ENCODE measurements around the gene MTMR1.

The MTMR1 gene

GRCh38 chrX:150774798-150775568 lies 81.8 kb downstream of the MTMR1 start:
- DNase-seq (ENCODE audit: low read depth), result no peak
- H3K4me3 ChIP-seq (ENCODE audit: low read depth, low read length), result no peak overlapping the region
- no peak for TF ChIP-seq CTCF (IDR thresholded peaks at IDR 0.05; ENCODE audit: insufficient read depth, low read depth, low read length, missing control alignments)

- no peak for TF ChIP-seq CTCF (IDR thresholded peaks at IDR 0.05; ENCODE audit: insufficient read depth, low read depth, low read length, missing control alignments)
- no peak for DNase-seq (ENCODE audit: low read depth)
- H3K4me3 ChIP-seq (ENCODE audit: low read depth, low read length), result no peak overlapping the region
Observed at GRCh38 chrX:150775569-150776350, 82.6 kb downstream of the MTMR1 start.

GRCh38 chrX:150777328-150777992 lies 84.3 kb downstream of the MTMR1 start:
- H3K4me3 ChIP-seq (ENCODE audit: low read depth, low read length), result no peak overlapping the region
- no peak for DNase-seq (ENCODE audit: low read depth)
- TF ChIP-seq CTCF (IDR thresholded peaks at IDR 0.05; ENCODE audit: insufficient read depth, low read depth, low read length, missing control alignments), result no peak

- no peak for TF ChIP-seq CTCF (IDR thresholded peaks at IDR 0.05; ENCODE audit: insufficient read depth, low read depth, low read length, missing control alignments)
- H3K4me3 ChIP-seq (ENCODE audit: low read depth, low read length), result no peak overlapping the region
- DNase-seq (ENCODE audit: low read depth), result no peak
Observed at GRCh38 chrX:150779385-150779784, 86.2 kb downstream of the MTMR1 start.

GRCh38 chrX:150781677-150782076 lies 88.5 kb downstream of the MTMR1 start:
- DNase-seq (ENCODE audit: low read depth), result no peak
- no peak overlapping the region for H3K4me3 ChIP-seq (ENCODE audit: low read depth, low read length)
- TF ChIP-seq CTCF (IDR thresholded peaks at IDR 0.05; ENCODE audit: insufficient read depth, low read depth, low read length, missing control alignments), result no peak

- DNase-seq (ENCODE audit: low read depth), result peak; percentile 14
- TF ChIP-seq CTCF (IDR thresholded peaks at IDR 0.05; ENCODE audit: insufficient read depth, low read depth, low read length, missing control alignments), result no peak
- no peak overlapping the region for H3K4me3 ChIP-seq (ENCODE audit: low read depth, low read length)
Observed at GRCh38 chrX:150790021-150790420, 96.8 kb downstream of the MTMR1 start.

Measured in GM12865 (cell line).